GM18519 (cell line): Measurements from ENCODE around the gene PTGDR2.
A peak's percentile ranks its signal among the peaks of the same experiment; 100 is the strongest.
"Not testable (repeated sequence)": the region's sequence is repeated elsewhere in the genome, so short reads cannot be mapped to it uniquely, and the experiment has no call there.

Experiments
- ATAC-seq: cut with Tn5 transposase; IDR thresholded peaks from one replicate; pipeline ENCODE4 v1.9.1; 2021; ENCODE audit warnings: mild to moderate bottlenecking, moderate library complexity; ENCODE audit not compliant: unreplicated experiment, low FRiP score

The PTGDR2 gene

GRCh38 chr11:60844045-60844869 is 11.5 kb downstream of the PTGDR2 start:
- no peak for ATAC-seq

GRCh38 chr11:60842668-60843600 is 12.8 kb downstream of the PTGDR2 start:
- no peak for ATAC-seq

GRCh38 chr11:60841797-60842667 is 13.7 kb downstream of the PTGDR2 start, which contains the start of gene CCDC86:
Gene CCDC86, plus strand, starts transcription at chr11:60842113. Its CDS starts 12 bp downstream, at chr11:60842125.
- peak; percentile 53 for ATAC-seq

- ATAC-seq: no peak
Observed at GRCh38 chr11:60840470-60841430, 15.0 kb downstream of the PTGDR2 start.

GRCh38 chr11:60838132-60838531 is 17.6 kb downstream of the PTGDR2 start:
- no peak for ATAC-seq

GRCh38 chr11:60836866-60837515 is 18.8 kb downstream of the PTGDR2 start:
- no peak for ATAC-seq

- no peak for ATAC-seq
Observed at GRCh38 chr11:60835534-60835846, 20.3 kb downstream of the PTGDR2 start.

- no peak for ATAC-seq
Observed at GRCh38 chr11:60834742-60835533, 20.8 kb downstream of the PTGDR2 start.

- ATAC-seq: no peak
Observed at GRCh38 chr11:60831501-60832079, 24.2 kb downstream of the PTGDR2 start.

- ATAC-seq: no peak
Observed at GRCh38 chr11:60831143-60831500, 24.6 kb downstream of the PTGDR2 start.

GRCh38 chr11:60830478-60831142 is 25.1 kb downstream of the PTGDR2 start:
- no peak for ATAC-seq

GRCh38 chr11:60825790-60826189 is 30.0 kb downstream of the PTGDR2 start:
- ATAC-seq: no peak

GRCh38 chr11:60825118-60825517 is 30.6 kb downstream of the PTGDR2 start:
- ATAC-seq: no peak

GRCh38 chr11:60823745-60824306 is 31.9 kb downstream of the PTGDR2 start:
- not testable (repeated sequence) for ATAC-seq

GRCh38 chr11:60821827-60822599 is 33.7 kb downstream of the PTGDR2 start:
- no peak for ATAC-seq

- ATAC-seq: no peak
Observed at GRCh38 chr11:60818057-60818456, 37.7 kb downstream of the PTGDR2 start.
